ENCODE measurements around the gene GRIN2D.

GRCh38 chr19:48390188-48391099, 3.0 kb upstream of the GRIN2D start:
- TF ChIP-seq GATA2 (IDR thresholded peaks at IDR 0.05; ENCODE audit: low read depth, low read length): no peak
- no peak for TF ChIP-seq GATA3 (IDR thresholded peaks at IDR 0.05; ENCODE audit: low read depth, low read length)

Measured in SH-SY5Y (cell line).